GM18505 (cell line): ENCODE measurements around the gene OSBPL6.
"Not testable (repeated sequence)": the region's sequence is repeated elsewhere in the genome, so short reads cannot be mapped to it uniquely, and the experiment has no call there.

Source experiments
- ATAC-seq: cut with Tn5 transposase; IDR thresholded peaks from one replicate; pipeline ENCODE4 v1.9.1; 2021; ENCODE audit not compliant: unreplicated experiment
- POLR2A ChIP-seq: IDR thresholded peaks from 4 replicates; pipeline ENCODE4 v1.6.1; 2011; ENCODE audit warnings: borderline replicate concordance; ENCODE audit not compliant: insufficient read depth, insufficient read length; ENCODE audit errors: extremely low read depth

OSBPL6 gene

GRCh38 chr2:178327516-178327915 lies 133.2 kb downstream of the OSBPL6 start:
- ATAC-seq = no peak
- TF ChIP-seq POLR2A = no peak

DNA sequence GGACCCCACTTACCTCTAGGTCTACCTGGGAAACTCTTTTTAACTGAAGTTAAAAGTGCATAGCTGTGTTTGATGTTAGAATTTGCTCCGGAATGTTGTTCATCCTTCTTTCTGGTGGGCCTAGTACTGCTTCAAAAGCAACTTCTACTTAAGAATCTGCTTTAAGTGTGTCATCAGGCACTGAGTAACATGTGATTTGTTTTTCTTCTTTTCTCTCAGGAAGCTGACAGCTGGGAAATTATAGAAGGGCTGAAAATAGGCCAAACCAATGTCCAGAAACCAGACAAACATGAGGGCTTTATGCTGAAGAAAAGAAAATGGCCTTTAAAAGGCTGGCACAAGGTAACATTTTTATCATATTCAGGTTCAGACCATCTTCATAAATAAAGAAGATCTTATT lies 133.7 kb downstream of the OSBPL6 start:
- ATAC-seq = no peak
- TF ChIP-seq POLR2A = no peak

- no peak for ATAC-seq
Measured at GRCh38 chr2:178330175-178331017, 136.1 kb downstream of the OSBPL6 start.

DNA sequence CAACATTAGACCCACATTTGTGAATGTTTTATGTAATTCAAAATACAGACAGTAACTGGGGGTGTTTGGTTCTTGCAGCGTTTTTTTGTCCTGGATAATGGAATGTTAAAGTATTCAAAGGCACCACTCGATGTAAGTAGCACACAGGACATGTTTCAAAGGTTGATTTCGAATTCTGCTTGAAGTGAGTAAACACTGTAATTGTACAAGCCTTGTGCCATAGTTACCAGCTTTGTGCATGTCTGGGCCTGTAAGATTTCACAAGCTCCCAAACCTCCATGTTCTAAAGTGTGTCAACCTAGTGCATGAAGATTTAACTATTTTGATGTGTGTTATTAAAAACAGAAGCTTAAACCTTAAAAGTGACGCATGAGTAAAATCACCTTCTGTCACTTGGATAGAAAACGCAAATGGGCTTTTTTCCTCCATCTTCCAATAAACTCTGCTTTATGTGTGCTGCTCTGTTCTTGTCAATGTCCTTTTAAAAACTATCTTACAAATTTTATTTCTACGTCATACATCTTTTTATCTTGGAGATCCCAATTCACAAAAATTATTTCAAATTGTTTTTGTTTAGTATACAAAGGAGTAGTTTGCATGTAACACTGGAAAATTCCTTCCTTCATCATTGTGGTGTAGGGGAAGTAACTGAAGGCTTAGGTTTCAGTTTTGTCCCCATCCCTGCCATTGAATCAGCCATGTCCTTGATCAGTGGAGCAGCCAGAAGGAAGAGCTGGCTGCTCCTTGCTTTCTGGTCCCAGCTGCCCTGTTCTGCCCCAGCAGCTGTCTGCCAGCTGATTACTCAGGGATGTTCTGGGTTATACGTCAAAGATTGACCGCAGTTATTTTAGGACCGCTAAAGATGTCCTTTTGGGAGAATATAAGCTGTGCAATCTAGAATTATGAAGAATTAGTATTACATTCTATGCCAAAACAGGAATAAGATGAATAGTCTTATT lies 137.4 kb downstream of the OSBPL6 start:
- ATAC-seq = no peak
- TF ChIP-seq POLR2A = no peak

More at GRCh38 chr2:178330175-178331017, 136.1 kb downstream of the OSBPL6 start:
- TF ChIP-seq POLR2A = no peak

- TF ChIP-seq POLR2A = no peak
- ATAC-seq = no peak
Measured at GRCh38 chr2:178333851-178334250, 139.5 kb downstream of the OSBPL6 start.

DNA sequence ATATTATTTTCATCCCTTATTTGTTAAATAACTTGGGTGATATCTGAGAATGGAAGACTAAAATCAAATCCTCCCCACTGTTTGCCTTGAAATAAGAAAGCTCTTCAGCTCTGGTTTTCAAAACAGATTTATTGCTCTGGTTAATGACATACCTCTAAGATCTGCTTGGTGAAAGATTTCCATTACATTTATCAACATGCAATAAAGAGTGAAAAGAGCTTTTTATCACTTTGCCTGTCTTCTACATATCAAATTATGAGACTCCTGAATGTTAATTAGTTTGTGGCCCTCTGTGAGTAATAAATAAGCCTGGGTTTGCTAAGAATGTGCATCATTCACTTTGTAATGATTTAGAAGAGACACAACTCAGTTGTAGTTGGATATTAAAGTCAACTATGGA lies 140.9 kb downstream of the OSBPL6 start:
- ATAC-seq = no peak
- TF ChIP-seq POLR2A = no peak

GRCh38 chr2:178344121-178344520 lies 149.8 kb downstream of the OSBPL6 start:
- no peak for ATAC-seq
- no peak for TF ChIP-seq POLR2A

- no peak for TF ChIP-seq POLR2A
- ATAC-seq = no peak
Measured at GRCh38 chr2:178345951-178346350, 151.6 kb downstream of the OSBPL6 start.

- ATAC-seq = no peak
- no peak for TF ChIP-seq POLR2A
Measured at GRCh38 chr2:178350051-178350450, 155.7 kb downstream of the OSBPL6 start.

- ATAC-seq = not testable (repeated sequence)
Measured at GRCh38 chr2:178357704-178358103, 163.4 kb downstream of the OSBPL6 start.

DNA sequence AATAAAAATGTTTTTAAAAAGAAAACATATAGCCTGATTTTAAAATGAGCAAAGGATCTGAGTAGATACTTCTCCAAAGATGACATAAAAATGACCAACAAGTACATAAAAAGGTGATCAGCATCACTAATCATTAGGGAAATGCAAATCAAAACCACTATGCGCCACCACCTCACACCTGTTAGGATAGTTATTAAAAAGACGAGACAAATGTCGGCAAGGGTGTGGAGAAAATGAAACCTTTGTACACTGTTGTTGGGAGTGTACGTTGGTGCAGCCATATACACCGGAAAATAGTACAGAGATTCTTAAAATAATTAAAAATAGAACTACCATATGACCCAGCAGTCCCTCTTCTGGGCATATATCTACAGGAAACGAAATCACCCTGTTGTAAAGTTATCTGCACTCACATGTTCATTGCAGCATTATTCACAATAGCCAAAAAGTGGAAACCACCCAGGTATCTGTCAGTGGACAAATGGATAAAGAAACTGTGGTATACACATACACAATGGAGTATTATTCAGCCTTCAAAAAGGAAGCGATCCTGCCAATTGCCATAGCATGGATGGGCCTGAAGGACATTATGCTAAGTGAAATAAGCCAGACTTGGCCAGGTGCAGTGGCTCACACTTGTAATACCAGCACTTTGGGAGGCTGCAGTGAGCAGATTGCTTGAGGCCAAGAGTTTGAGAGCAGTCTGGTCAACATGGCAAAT lies 165.0 kb downstream of the OSBPL6 start:
- ATAC-seq = no peak
- TF ChIP-seq POLR2A = no peak

DNA sequence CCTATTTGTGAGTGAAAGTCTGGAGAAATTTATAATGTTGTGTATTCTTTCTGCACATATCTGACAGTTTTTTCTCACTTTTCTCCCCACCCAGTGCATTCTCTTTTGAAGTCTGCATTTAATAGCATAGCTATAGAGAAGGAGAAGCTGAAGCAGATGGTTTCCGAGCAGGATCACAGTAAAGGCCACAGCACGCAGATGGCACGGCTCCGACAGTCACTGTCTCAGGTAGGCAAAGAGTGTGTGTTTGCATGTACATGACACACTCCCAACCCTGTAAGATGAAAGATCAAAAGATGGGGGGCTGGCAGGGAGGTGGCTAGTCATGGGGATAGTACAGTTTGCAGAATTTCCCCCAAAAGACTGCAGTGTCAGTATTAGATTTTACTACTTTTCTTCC lies 167.3 kb downstream of the OSBPL6 start:
- ATAC-seq = no peak
- TF ChIP-seq POLR2A = no peak

DNA sequence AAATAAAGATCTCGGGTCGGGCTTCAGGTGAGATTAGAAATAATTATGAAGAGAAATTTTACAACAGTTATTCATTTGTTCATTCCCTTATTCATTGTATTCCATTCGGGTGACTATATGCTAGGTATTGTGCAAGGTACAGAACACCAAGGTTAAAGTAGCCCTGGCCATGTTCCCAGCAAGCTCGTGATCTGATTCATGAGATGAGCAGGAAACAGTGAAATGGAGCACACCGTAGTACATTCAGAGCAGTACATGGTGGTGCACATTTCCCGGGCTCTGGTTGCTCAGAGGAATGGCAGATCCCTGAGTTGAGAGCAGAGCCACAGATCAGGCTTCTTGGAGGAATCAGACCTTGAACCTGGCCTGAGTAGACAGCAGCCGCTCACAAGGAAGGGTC lies 168.9 kb downstream of the OSBPL6 start:
- no peak for ATAC-seq
- no peak for TF ChIP-seq POLR2A

- no peak for ATAC-seq
- TF ChIP-seq POLR2A = no peak
Measured at GRCh38 chr2:178365116-178365515, 170.8 kb downstream of the OSBPL6 start.

DNA sequence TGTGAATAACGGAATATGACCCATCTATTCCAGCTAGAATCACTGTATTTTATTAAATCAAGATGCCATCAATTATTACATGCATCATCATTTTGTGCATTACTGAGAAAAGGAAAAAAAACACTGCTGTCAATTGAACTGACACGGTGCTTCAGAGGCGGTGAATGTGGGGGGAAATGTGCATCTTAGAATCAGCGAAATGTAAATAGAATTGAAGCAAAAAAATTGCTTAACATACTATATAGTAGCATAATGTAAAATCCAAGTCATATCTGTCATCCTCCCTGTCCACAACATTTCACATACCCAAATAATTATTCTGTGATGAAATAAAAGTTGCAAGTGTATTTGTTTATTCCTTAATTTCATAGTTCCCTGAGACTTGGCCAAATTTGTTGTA lies 172.1 kb downstream of the OSBPL6 start:
- no peak for ATAC-seq
- no peak for TF ChIP-seq POLR2A
